WTC11 (cell line): ENCODE data around the gene SCUBE3. TPM values are rescaled to one million over a fixed set of nuclear protein-coding genes. Genes with fewer than 3 reads are reported as not detected.

Experiments used
- ATAC-seq: fragments of 200-7000 bp; cut with Tn5 transposase; 2 replicates; pipeline ENCODE4 v1.10.0; 2021; ENCODE audit warnings: mild to moderate bottlenecking, moderate library complexity
- CTCF ChIA-PET: fragments of 300-600 bp; sonication (Branson Sonifier 250); formaldehyde crosslinking; loops from one replicate; lab custom pipeline; 2021; ENCODE audit warnings: antibody characterized with exemption; lab: Charles Lee
- POLR2A ChIA-PET: fragments of 350-600 bp; sonication (Branson Sonifier 250); formaldehyde crosslinking; loops from one replicate; lab custom pipeline; 2021; ENCODE audit warnings: antibody characterized with exemption; lab: Charles Lee
- DNase-seq: peaks from one replicate; pipeline ENCODE4 v3.0.0; 2021; ENCODE audit warnings: low spot score
- H3K27ac Mint-ChIP-seq: 2 replicates; pipeline ENCODE4 v1.8.0; 2021; ENCODE audit warnings: mixed read lengths
- H3K27me3 Mint-ChIP-seq: 2 replicates; pipeline ENCODE4 v1.8.0; 2021; ENCODE audit warnings: low read depth, mild to moderate bottlenecking, moderate library complexity, mixed read lengths
- H3K36me3 Mint-ChIP-seq: 2 replicates; pipeline ENCODE4 v1.8.0; 2021; ENCODE audit warnings: mixed read lengths
- H3K4me1 Mint-ChIP-seq: 2 replicates; pipeline ENCODE4 v1.8.0; 2022; ENCODE audit warnings: mixed read lengths
- H3K4me3 Mint-ChIP-seq: 2 replicates; pipeline ENCODE4 v1.8.0; 2021; ENCODE audit warnings: mild to moderate bottlenecking, moderate library complexity, mixed read lengths
- H3K9me3 Mint-ChIP-seq: 2 replicates; pipeline ENCODE4 v1.8.0; 2021; ENCODE audit warnings: mixed read lengths
- ATF1 ChIP-seq: sonication (generic); formaldehyde crosslinking; IDR thresholded peaks from 2 replicates; pipeline ENCODE4 v1.8.1; 2023; ENCODE audit warnings: mild to moderate bottlenecking, moderate library complexity, missing genetic modification reagents
- ATF2 ChIP-seq: sonication (generic); formaldehyde crosslinking; IDR thresholded peaks from 2 replicates; pipeline ENCODE4 v1.8.1; 2022; ENCODE audit warnings: low read depth, missing genetic modification reagents, borderline replicate concordance
- ATF6 ChIP-seq: sonication (generic); formaldehyde crosslinking; IDR thresholded peaks from 2 replicates; pipeline ENCODE4 v1.8.1; 2023; ENCODE audit warnings: mild to moderate bottlenecking, missing genetic modification reagents
- CDX4 ChIP-seq: fragments of 250-450 bp; sonication (Bioruptor Pico); IDR thresholded peaks from 2 replicates; pipeline ENCODE4 v1.9.0; 2021; ENCODE audit warnings: moderate library complexity, mild to moderate bottlenecking, inconsistent platforms, borderline replicate concordance
- E2F5 ChIP-seq: sonication (generic); formaldehyde crosslinking; IDR thresholded peaks from 2 replicates; pipeline ENCODE4 v1.8.1; 2022; ENCODE audit warnings: mild to moderate bottlenecking, moderate library complexity, missing genetic modification reagents
- HMGXB4 ChIP-seq: sonication (generic); formaldehyde crosslinking; IDR thresholded peaks from 2 replicates; pipeline ENCODE4 v1.8.1; 2023; ENCODE audit warnings: mild to moderate bottlenecking, moderate library complexity, missing genetic modification reagents
- JAZF1 ChIP-seq: fragments of 250-450 bp; sonication (Bioruptor Pico); IDR thresholded peaks from 2 replicates; pipeline ENCODE4 v1.9.0; 2021; ENCODE audit warnings: moderate library complexity, mild to moderate bottlenecking, inconsistent platforms
- JUN ChIP-seq: sonication (generic); formaldehyde crosslinking; IDR thresholded peaks from 2 replicates; pipeline ENCODE4 v1.8.0; 2023; ENCODE audit warnings: mild to moderate bottlenecking, missing genetic modification reagents
- MYBL2 ChIP-seq: sonication (generic); formaldehyde crosslinking; IDR thresholded peaks from 2 replicates; pipeline ENCODE4 v1.8.1; 2023; ENCODE audit warnings: mild to moderate bottlenecking, moderate library complexity, missing genetic modification reagents
- PRDM15 ChIP-seq: sonication (generic); formaldehyde crosslinking; IDR thresholded peaks from 2 replicates; pipeline ENCODE4 v1.8.0; 2022; ENCODE audit warnings: missing genetic modification reagents
- PRRX2 ChIP-seq: fragments of 250-450 bp; sonication (Bioruptor Pico); IDR thresholded peaks from 2 replicates; pipeline ENCODE4 v1.8.0; 2021; ENCODE audit warnings: mild to moderate bottlenecking
- SMAD4 ChIP-seq: sonication (generic); formaldehyde crosslinking; IDR thresholded peaks from 2 replicates; pipeline ENCODE4 v1.8.0; 2022; ENCODE audit warnings: mild to moderate bottlenecking, missing genetic modification reagents
- ZBTB21 ChIP-seq: sonication (generic); formaldehyde crosslinking; IDR thresholded peaks from 2 replicates; pipeline ENCODE4 v1.8.1; 2023; ENCODE audit warnings: mild to moderate bottlenecking, missing genetic modification reagents, borderline replicate concordance
- ZMAT4 ChIP-seq: fragments of 250-450 bp; sonication (Bioruptor Pico); IDR thresholded peaks from 2 replicates; pipeline ENCODE4 v1.9.0; 2021; ENCODE audit warnings: mild to moderate bottlenecking
- ZNF232 ChIP-seq: sonication (generic); formaldehyde crosslinking; IDR thresholded peaks from 2 replicates; pipeline ENCODE4 v1.8.0; 2022; ENCODE audit warnings: mild to moderate bottlenecking, missing genetic modification reagents
- ZNF396 ChIP-seq: fragments of 250-450 bp; sonication (Bioruptor Pico); IDR thresholded peaks from 2 replicates; pipeline ENCODE4 v1.8.0; 2021; ENCODE audit warnings: mild to moderate bottlenecking, moderate library complexity, borderline replicate concordance
- ZNF416 ChIP-seq: fragments of 250-450 bp; sonication (Bioruptor Pico); IDR thresholded peaks from 2 replicates; pipeline ENCODE4 v1.9.0; 2021; ENCODE audit warnings: mild to moderate bottlenecking, inconsistent platforms
- ZNF532 ChIP-seq: fragments of 250-450 bp; sonication (Bioruptor Pico); IDR thresholded peaks from 2 replicates; pipeline ENCODE4 v1.9.0; 2021; ENCODE audit warnings: mild to moderate bottlenecking, borderline replicate concordance
- ZNF671 ChIP-seq: fragments of 250-450 bp; sonication (Bioruptor Pico); IDR thresholded peaks from 2 replicates; pipeline ENCODE4 v1.8.0; 2021; ENCODE audit warnings: mild to moderate bottlenecking
- total RNA-seq: library from RNA; stranded (reverse); gene quantifications from 3 replicates; pipeline ENCODE4 v1.2.3, GENCODE V29; 2021

The SCUBE3 gene
- total RNA-seq, 1 experiment from 2014 or later, result 2.1 TPM

- H3K27ac Mint-ChIP-seq, result no peak overlapping the region
- no peak for DNase-seq
- no peak overlapping the region for H3K4me3 Mint-ChIP-seq
- H3K9me3 Mint-ChIP-seq, result no peaks in the 10 kb centered on the region
- H3K27me3 Mint-ChIP-seq, result peaks cover 2% of the 10 kb centered on the region; the same call in 1 of the 2 replicates
- POLR2A ChIA-PET, result no interaction called here
- H3K4me1 Mint-ChIP-seq, result peaks cover 4% of the 10 kb centered on the region
- no peak for ATAC-seq
- TF ChIP-seq ZNF232 (CRISPR knock-in tag), result no peak
- TF ChIP-seq SMAD4 (CRISPR knock-in tag), result no peak
- TF ChIP-seq E2F5 (CRISPR knock-in tag), result no peak
- no peak for TF ChIP-seq ZNF396
- no peak for TF ChIP-seq ZNF671 (CRISPR knock-in tag)
- TF ChIP-seq ZBTB21 (CRISPR knock-in tag), result no peak
- no peak for TF ChIP-seq ZNF532 (CRISPR knock-in tag)
- no peak for TF ChIP-seq JUN (CRISPR knock-in tag)
- no peak for TF ChIP-seq ATF6 (CRISPR knock-in tag)
- no peak for TF ChIP-seq ATF1 (CRISPR knock-in tag)
- TF ChIP-seq PRDM15 (CRISPR knock-in tag), result no peak
- no peak for TF ChIP-seq ATF2 (CRISPR knock-in tag)
- no peak for TF ChIP-seq ZNF416 (CRISPR knock-in tag)
- TF ChIP-seq CDX4, result no peak
- TF ChIP-seq JAZF1, result no peak
- TF ChIP-seq MYBL2 (CRISPR knock-in tag), result no peak
- TF ChIP-seq PRRX2 (CRISPR knock-in tag), result no peak
- no peak for TF ChIP-seq HMGXB4 (CRISPR knock-in tag)
- TF ChIP-seq ZMAT4 (CRISPR knock-in tag), result no peak
- H3K36me3 Mint-ChIP-seq, result peaks cover 3% of the 10 kb centered on the region; the same call in 1 of the 2 replicates
- CTCF ChIA-PET, result no interaction called here
Measured at GRCh38 chr6:35272005-35272404, 58.2 kb downstream of the SCUBE3 start.
